Measurements from ENCODE around the gene HAGH. TPM values are rescaled to one million over a fixed set of nuclear protein-coding genes. Genes with fewer than 3 reads are reported as not detected.

HAGH gene
- polyA plus RNA-seq, 6 donors from 2014 or later, result 21.1 to 68.5 (median 39.1) TPM

- Mint-ChIP-seq H3K27me3 (no peaks in the 10 kb centered on the region), H3K4me1 (peaks cover 15 to 42% (median 33%) of the 10 kb centered on the region in 3 donors), H3K36me3 (no peaks in the 10 kb centered on the region), H3K27ac (peak overlapping the region in 4 of 6 donors; percentile 26 to 89 (median 83)), H3K4me3 (peak overlapping the region; percentile 66 to 88 (median 81)), H3K9me3 (no peaks in the 10 kb centered on the region)
- DNase-seq, result no peak
- ATAC-seq (ENCODE audit: low read depth in 2 of 2), result no peak
Measured at GRCh38 chr16:1825381-1825863, 1.2 kb downstream of the HAGH start.

GRCh38 chr16:1823821-1824220, 2.8 kb downstream of the HAGH start:
- Mint-ChIP-seq H3K4me1 (peaks cover 11 to 35% (median 25%) of the 10 kb centered on the region in 3 donors), H3K27ac (peak overlapping the region in 1 of 6 donors; percentile 30), H3K36me3 (no peaks in the 10 kb centered on the region), H3K4me3 (peak overlapping the region in 5 of 8 donors; percentile 8 to 82 (median 43)), H3K9me3 (no peaks in the 10 kb centered on the region), H3K27me3 (no peaks in the 10 kb centered on the region)
- DNase-seq (no peak), ATAC-seq (ENCODE audit: low read depth in 2 of 2) (no peak)

GRCh38 chr16:1822801-1823200, 3.8 kb downstream of the HAGH start:
- peak overlapping the region in 2 of 8 donors; percentile 7 to 16 for H3K4me3 Mint-ChIP-seq
- H3K9me3 Mint-ChIP-seq, result no peaks in the 10 kb centered on the region
- no peaks in the 10 kb centered on the region for H3K36me3 Mint-ChIP-seq
- no peak overlapping the region for H3K27ac Mint-ChIP-seq
- H3K27me3 Mint-ChIP-seq, result no peaks in the 10 kb centered on the region
- ATAC-seq (ENCODE audit: low read depth in 2 of 2), result no peak
- DNase-seq, result no peak
- peaks cover 10 to 28% (median 23%) of the 10 kb centered on the region in 3 donors for H3K4me1 Mint-ChIP-seq

GRCh38 chr16:1821861-1822611, 4.6 kb downstream of the HAGH start:
- Mint-ChIP-seq H3K4me1 (peaks cover 5 to 23% (median 21%) of the 10 kb centered on the region in 3 donors), H3K27ac (no peak overlapping the region), H3K9me3 (no peaks in the 10 kb centered on the region), H3K36me3 (no peaks in the 10 kb centered on the region), H3K27me3 (no peaks in the 10 kb centered on the region), H3K4me3 (peak overlapping the region in 1 of 8 donors; percentile 7)
- DNase-seq (no peak), ATAC-seq (ENCODE audit: low read depth in 2 of 2) (no peak)

- ATAC-seq (ENCODE audit: low read depth in 2 of 2) (no peak), DNase-seq (no peak)
- H3K4me1 Mint-ChIP-seq, result peaks cover 5 to 23% (median 20%) of the 10 kb centered on the region in 3 donors
- H3K4me3 Mint-ChIP-seq, result no peak overlapping the region
- H3K9me3 Mint-ChIP-seq, result no peaks in the 10 kb centered on the region
- H3K27me3 Mint-ChIP-seq, result no peaks in the 10 kb centered on the region
- H3K27ac Mint-ChIP-seq, result no peak overlapping the region
- H3K36me3 Mint-ChIP-seq, result no peaks in the 10 kb centered on the region
Measured at GRCh38 chr16:1820946-1821290, 5.7 kb downstream of the HAGH start.

- H3K27ac Mint-ChIP-seq, result no peak overlapping the region
- no peaks in the 10 kb centered on the region for H3K9me3 Mint-ChIP-seq
- H3K4me1 Mint-ChIP-seq, result peaks cover 5 to 19% (median 14%) of the 10 kb centered on the region in 3 donors
- no peaks in the 10 kb centered on the region for H3K27me3 Mint-ChIP-seq
- ATAC-seq (ENCODE audit: low read depth in 2 of 2) (no peak), DNase-seq (no peak)
- H3K4me3 Mint-ChIP-seq, result no peak overlapping the region
- H3K36me3 Mint-ChIP-seq, result peaks cover 0 to 3% of the 10 kb centered on the region in 2 donors
Measured at GRCh38 chr16:1820096-1820945, 6.3 kb downstream of the HAGH start.

GRCh38 chr16:1819611-1820010, 7.0 kb downstream of the HAGH start:
- Mint-ChIP-seq H3K9me3 (no peaks in the 10 kb centered on the region), H3K27me3 (no peaks in the 10 kb centered on the region), H3K4me1 (peaks cover 3 to 16% (median 10%) of the 10 kb centered on the region in 3 donors), H3K27ac (no peak overlapping the region), H3K36me3 (peaks cover 0 to 7% of the 10 kb centered on the region in 2 donors), H3K4me3 (no peak overlapping the region)
- DNase-seq, result no peak
- ATAC-seq (ENCODE audit: low read depth in 2 of 2), result no peak

- peaks cover 0 to 10% (median 4%) of the 10 kb centered on the region in 3 donors for H3K4me1 Mint-ChIP-seq
- no peaks in the 10 kb centered on the region for H3K27me3 Mint-ChIP-seq
- no peak overlapping the region for H3K4me3 Mint-ChIP-seq
- ATAC-seq (ENCODE audit: low read depth in 2 of 2) (no peak), DNase-seq (no peak)
- H3K9me3 Mint-ChIP-seq, result no peaks in the 10 kb centered on the region
- no peak overlapping the region for H3K27ac Mint-ChIP-seq
- peaks cover 0 to 7% of the 10 kb centered on the region in 2 donors for H3K36me3 Mint-ChIP-seq
Measured at GRCh38 chr16:1818873-1819525, 7.6 kb downstream of the HAGH start.

- Mint-ChIP-seq H3K4me3 (no peak overlapping the region), H3K27me3 (no peaks in the 10 kb centered on the region), H3K36me3 (peaks cover 0 to 7% of the 10 kb centered on the region in 2 donors), H3K4me1 (peaks cover 0 to 7% (median 3%) of the 10 kb centered on the region in 3 donors), H3K27ac (no peak overlapping the region), H3K9me3 (no peaks in the 10 kb centered on the region)
- DNase-seq, result no peak
- ATAC-seq (ENCODE audit: low read depth in 2 of 2), result no peak
Measured at GRCh38 chr16:1818204-1818872, 8.3 kb downstream of the HAGH start.

GRCh38 chr16:1817716-1818115, 8.9 kb downstream of the HAGH start:
- Mint-ChIP-seq H3K27ac (no peak overlapping the region), H3K27me3 (no peaks in the 10 kb centered on the region), H3K9me3 (no peaks in the 10 kb centered on the region), H3K4me1 (peaks cover 5 to 11% (median 7%) of the 10 kb centered on the region in 3 donors), H3K4me3 (no peak overlapping the region), H3K36me3 (peaks cover 0 to 7% of the 10 kb centered on the region in 2 donors)
- ATAC-seq (ENCODE audit: low read depth in 2 of 2) (no peak), DNase-seq (no peak)

GRCh38 chr16:1817276-1817589, 9.4 kb downstream of the HAGH start:
- Mint-ChIP-seq H3K4me3 (peak overlapping the region in 1 of 8 donors; percentile 45), H3K27ac (peak overlapping the region in 2 of 6 donors; percentile 71 to 78), H3K9me3 (no peaks in the 10 kb centered on the region), H3K36me3 (peaks cover 0 to 7% of the 10 kb centered on the region in 2 donors), H3K4me1 (peaks cover 5 to 11% (median 7%) of the 10 kb centered on the region in 3 donors), H3K27me3 (no peaks in the 10 kb centered on the region)
- no peak for ATAC-seq (ENCODE audit: low read depth in 2 of 2)
- no peak for DNase-seq

- Mint-ChIP-seq H3K27ac (peak overlapping the region in 1 of 6 donors; percentile 47), H3K4me1 (peaks cover 5 to 11% (median 7%) of the 10 kb centered on the region in 3 donors), H3K9me3 (no peaks in the 10 kb centered on the region), H3K27me3 (no peaks in the 10 kb centered on the region), H3K36me3 (peaks cover 0 to 7% of the 10 kb centered on the region in 2 donors), H3K4me3 (no peak overlapping the region)
- DNase-seq (no peak), ATAC-seq (ENCODE audit: low read depth in 2 of 2) (no peak)
Measured at GRCh38 chr16:1816396-1817275, 10.0 kb downstream of the HAGH start.
